IMR-90 (cell line): ENCODE measurements around the gene PALM. TPM values are rescaled to one million over a fixed set of nuclear protein-coding genes. Genes with fewer than 3 reads are reported as not detected.
A peak's percentile ranks its signal among the peaks of the same experiment; 100 is the strongest.

Experiments used
- ATAC-seq: fragments of 200-7000 bp; cut with Tn5 transposase; 2 replicates; pipeline ENCODE4 v1.9.1; 2020; ENCODE audit warnings: low read depth, mild to moderate bottlenecking, moderate library complexity
- BruUV-seq: library from RNA; stranded (reverse); fragments of 400-500 nt; replicated peaks from 2 replicates; lab custom pipeline; 2021; lab: Mats Ljungman, UMichigan
- CTCF ChIA-PET: fragments of 300-600 bp; formaldehyde crosslinking; extraction: SDS; loops from one replicate; lab custom pipeline; 2021; ENCODE audit warnings: antibody characterized with exemption; lab: Yijun Ruan, JAX
- POLR2A ChIA-PET: fragments of 300-600 bp; sonication (Branson Sonifier 250); formaldehyde crosslinking; loops from one replicate; lab custom pipeline; 2022; ENCODE audit warnings: antibody characterized with exemption; ENCODE audit not compliant: unreplicated experiment; lab: Charles Lee
- DNase-seq: peaks from one replicate; pipeline ENCODE4 v3.0.0; 2013
- H2AFZ ChIP-seq: replicated peaks from 2 replicates; pipeline ENCODE3; 2013; ENCODE audit warnings: low read length, mild to moderate bottlenecking; ENCODE audit not compliant: poor library complexity
- H2AK5ac ChIP-seq: 2 replicates; pipeline ENCODE4 v1.6.1; 2013; ENCODE audit warnings: low read depth, low read length, inconsistent platforms
- H2AK9ac ChIP-seq: replicated peaks from 2 replicates; pipeline ENCODE3; 2013; ENCODE audit warnings: mild to moderate bottlenecking, low read depth, low read length, moderate library complexity; ENCODE audit not compliant: poor library complexity
- H2BK120ac ChIP-seq: 2 replicates; pipeline ENCODE4 v1.6.1; 2013; ENCODE audit warnings: low read depth, low read length, inconsistent platforms
- H2BK15ac ChIP-seq: 3 replicates; pipeline ENCODE4 v1.6.1; 2013; ENCODE audit warnings: low read depth, low read length, inconsistent platforms
- H2BK20ac ChIP-seq: 2 replicates; pipeline ENCODE4 v1.6.1; 2013; ENCODE audit warnings: low read depth, mild to moderate bottlenecking, inconsistent platforms, low read length, moderate library complexity
- H2BK5ac ChIP-seq: 2 replicates; pipeline ENCODE4 v1.6.1; 2013; ENCODE audit warnings: mild to moderate bottlenecking, low read depth, low read length, inconsistent platforms; ENCODE audit not compliant: poor library complexity, severe bottlenecking
- H3K14ac ChIP-seq: replicated peaks from 2 replicates; pipeline ENCODE4 v1.6.1; 2013; ENCODE audit warnings: low read depth, low read length, inconsistent platforms
- H3K18ac ChIP-seq: 2 replicates; pipeline ENCODE4 v1.6.1; 2013; ENCODE audit warnings: low read depth, low read length, control low read depth
- H3K23ac ChIP-seq: 2 replicates; pipeline ENCODE4 v1.6.1; 2013; ENCODE audit warnings: low read depth, low read length, inconsistent platforms
- H3K27ac ChIP-seq: 2 replicates; pipeline ENCODE4 v1.5.1; 2013; ENCODE audit warnings: mild to moderate bottlenecking, control low read depth, low read length; ENCODE audit not compliant: insufficient read depth
- H3K27me3 ChIP-seq: 2 replicates; pipeline ENCODE4 v1.6.1; 2013; ENCODE audit warnings: low read length; ENCODE audit not compliant: control insufficient read depth, insufficient read depth
- H3K36me3 ChIP-seq: 2 replicates; pipeline ENCODE4 v1.6.1; 2013; ENCODE audit warnings: low read length, mixed read lengths; ENCODE audit not compliant: control insufficient read depth, insufficient read depth
- H3K4ac ChIP-seq: 2 replicates; pipeline ENCODE4 v1.6.1; 2013; ENCODE audit warnings: low read depth, low read length, inconsistent platforms
- H3K4me1 ChIP-seq: 2 replicates; pipeline ENCODE4 v1.6.1; 2013; ENCODE audit warnings: low read length, mixed read lengths; ENCODE audit not compliant: control insufficient read depth, insufficient read depth
- H3K4me2 ChIP-seq: 2 replicates; pipeline ENCODE4 v1.6.1; 2013; ENCODE audit warnings: low read depth, mild to moderate bottlenecking, control low read depth, low read length, moderate library complexity
- H3K4me3 ChIP-seq: 2 replicates; pipeline ENCODE4 v1.5.1; 2013; ENCODE audit warnings: low read depth, mild to moderate bottlenecking, control low read depth, low read length, moderate library complexity; ENCODE audit not compliant: insufficient read depth
- H3K56ac ChIP-seq: 2 replicates; pipeline ENCODE4 v1.6.1; 2013; ENCODE audit warnings: low read length, inconsistent platforms; ENCODE audit not compliant: insufficient read depth; ENCODE audit errors: extremely low read depth
- H3K79me1 ChIP-seq, 2 experiments: 2 replicates each; pipeline ENCODE4 v1.6.1; 2013; ENCODE audit warnings: low read length in 2 of 2, inconsistent platforms in 1 of 2, low read depth in 1 of 2
- H3K9ac ChIP-seq: 2 replicates; pipeline ENCODE4 v1.6.1; 2013; ENCODE audit warnings: low read depth, low read length, control low read depth
- H3K9me1 ChIP-seq: 2 replicates; pipeline ENCODE4 v1.6.1; 2013; ENCODE audit warnings: low read length, inconsistent platforms; ENCODE audit not compliant: insufficient read depth
- H3K9me3 ChIP-seq: 2 replicates; pipeline ENCODE4 v1.6.1; 2013; ENCODE audit warnings: low read length; ENCODE audit not compliant: control insufficient read depth, insufficient read depth
- H4K20me1 ChIP-seq: 2 replicates; pipeline ENCODE4 v1.6.1; 2013; ENCODE audit warnings: low read length, inconsistent platforms; ENCODE audit not compliant: insufficient read depth
- H4K5ac ChIP-seq: 2 replicates; pipeline ENCODE4 v1.6.1; 2013; ENCODE audit warnings: mild to moderate bottlenecking, low read depth, low read length, control low read depth
- H4K8ac ChIP-seq, 2 experiments: 2 replicates each; pipeline ENCODE4 v1.6.1; 2013; ENCODE audit warnings: low read depth in 2 of 2, low read length in 2 of 2, control low read depth in 1 of 2, inconsistent platforms in 1 of 2
- H4K91ac ChIP-seq: 2 replicates; pipeline ENCODE4 v1.6.1; 2013; ENCODE audit warnings: low read depth, low read length, inconsistent platforms; ENCODE audit not compliant: insufficient read depth
- BHLHE40 ChIP-seq: fragments of 150-350 bp; IDR thresholded peaks from 2 replicates; pipeline ENCODE4 v1.6.1; 2016; ENCODE audit warnings: mild to moderate bottlenecking, low read depth, low read length
- CHD1 ChIP-seq: IDR thresholded peaks from 2 replicates; pipeline ENCODE4 v1.6.1; 2012; ENCODE audit warnings: low read depth, low read length, improper control_type of control experiment
- FOS ChIP-seq: fragments of 150-350 bp; IDR thresholded peaks from 2 replicates; pipeline ENCODE4 v1.6.1; 2016; ENCODE audit warnings: low read depth, low read length
- MAZ ChIP-seq: IDR thresholded peaks from 2 replicates; pipeline ENCODE4 v1.6.1; 2012; ENCODE audit warnings: low read depth, mild to moderate bottlenecking, low read length, improper control_type of control experiment, moderate library complexity, borderline replicate concordance
- MXI1 ChIP-seq: IDR thresholded peaks from 2 replicates; pipeline ENCODE4 v1.6.1; 2012; ENCODE audit warnings: low read depth, mild to moderate bottlenecking, low read length, moderate library complexity, borderline replicate concordance
- NFE2L2 ChIP-seq: fragments of 150-350 bp; IDR thresholded peaks from 2 replicates; pipeline ENCODE4 v1.6.1; 2016; ENCODE audit warnings: low read depth, mild to moderate bottlenecking, low read length
- POLR2A ChIP-seq: IDR thresholded peaks from 2 replicates; pipeline ENCODE4 v1.6.1; 2012; ENCODE audit warnings: mild to moderate bottlenecking, low read depth, low read length
- RAD21 ChIP-seq: IDR thresholded peaks from 2 replicates; pipeline ENCODE4 v1.6.1; 2012; ENCODE audit warnings: low read length, improper control_type of control experiment
- RCOR1 ChIP-seq: IDR thresholded peaks from 2 replicates; pipeline ENCODE4 v1.6.1; 2012; ENCODE audit warnings: mild to moderate bottlenecking, low read length, improper control_type of control experiment; ENCODE audit not compliant: insufficient replicate concordance
- RFX5 ChIP-seq: IDR thresholded peaks from 2 replicates; pipeline ENCODE4 v1.8.0; 2012; ENCODE audit warnings: low read depth, mild to moderate bottlenecking, low read length, moderate library complexity
- SMC3 ChIP-seq: fragments of 150-350 bp; IDR thresholded peaks from 2 replicates; pipeline ENCODE4 v1.6.1; 2016; ENCODE audit warnings: low read depth, mild to moderate bottlenecking, antibody characterized with exemption, low read length, moderate library complexity
- WGBS, 2 experiments: methylation state at CpG; one replicate each; pipeline versions ENCODE4 v1.1.5 to v1.1.7; 2013; ENCODE audit warnings: missing lambda C conversion rate in 2 of 2; ENCODE audit not compliant: insufficient read length in 1 of 2; ENCODE audit errors: extremely low coverage in 2 of 2; 5-methylcytosine and 5-hydroxymethylcytosine counted together
- dilution Hi-C: fragments of 300-500 bp; cut with HindIII; formaldehyde crosslinking; loops from one replicate; pipeline ENCODE4 v1.14.3; 2018; ENCODE audit warnings: low sequenced_read_pairs; ENCODE audit not compliant: unreplicated experiment
- in situ Hi-C: fragments of 300-500 bp; cut with MboI; formaldehyde crosslinking; loops from 3 replicates; pipeline ENCODE4 v1.14.3; 2019; ENCODE audit warnings: low sequenced_read_pairs, inconsistent platforms, mixed read lengths
- intact Hi-C: fragments of 100-400 bp; cut with micrococcal nuclease; formaldehyde crosslinking; loops from 2 replicates; pipeline ENCODE4 v1.10.0; 2022
- polyA plus RNA-seq, 3 experiments: library from polyadenylated mRNA; depleted of rRNA; stranded (reverse); fragments of >200 nt; gene quantifications; 2 replicates each; pipeline ENCODE4 v1.2.3, GENCODE V29; 2012; ENCODE audit warnings: low replicate concordance in 1 of 3
- total RNA-seq: library from RNA; depleted of rRNA; stranded (reverse); fragments of >200 nt; gene quantifications from 2 replicates; pipeline ENCODE4 v1.2.3, GENCODE V29; 2012
- TF ChIP-seq, protein P1 (sequence below): conservative IDR thresholded peaks from 2 replicates; pipeline ENCODE4 v1.5.1; 2012; ENCODE audit warnings: mild to moderate bottlenecking, low read depth, low read length, improper control_type of control experiment
- TF ChIP-seq, protein P2 (sequence below): fragments of 150-350 bp; IDR thresholded peaks from 2 replicates; pipeline ENCODE4 v1.6.1; 2016; ENCODE audit warnings: low read depth, mild to moderate bottlenecking, low read length, moderate library complexity, borderline replicate concordance
- TF ChIP-seq, protein P3 (sequence below): fragments of 150-350 bp; IDR thresholded peaks from 2 replicates; pipeline ENCODE4 v1.6.1; 2017; ENCODE audit warnings: mild to moderate bottlenecking, antibody characterized with exemption, low read length, low read depth

PALM gene
- total and polyA plus RNA-seq, 2 of the 4 experiments (the other 2 are of a cell fraction), result 2.2 to 7.4 TPM

DNA sequence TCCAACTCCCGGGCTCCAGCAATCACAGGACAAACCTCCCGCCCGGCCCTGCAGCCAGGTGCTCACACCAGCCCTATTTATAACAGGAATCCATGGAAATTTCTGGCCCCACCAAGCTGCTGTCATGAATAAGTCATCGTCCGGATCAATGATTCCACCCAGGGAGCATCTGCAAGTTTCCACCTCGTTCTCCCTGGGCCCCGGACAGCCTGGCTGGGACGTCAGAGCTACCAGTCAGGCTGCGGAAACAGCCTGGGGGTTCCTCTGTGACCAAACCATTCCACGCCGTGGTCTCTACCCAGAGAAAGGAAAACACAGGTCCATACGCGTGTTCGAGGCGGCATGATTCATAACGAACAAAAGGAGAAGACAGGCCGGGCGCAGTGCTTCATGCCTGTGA is 67.8 kb downstream of the PALM start:
- Histone ChIP-seq H4K91ac (no peak overlapping the region), H3K18ac (no peak overlapping the region), H3K23ac (no peak overlapping the region), H2AK5ac (no peak overlapping the region), H3K9ac (no peak overlapping the region), H3K9me1 (peaks cover 8% of the 10 kb centered on the region), H3K4me2 (no peak overlapping the region), H3K79me1 (peaks cover 0 to 12% of the 10 kb centered on the region in 2 experiments; a peak in 2 of 4 replicates), H3K4me3 (no peak overlapping the region), H3K27ac (no peak overlapping the region), H3K36me3 (no peaks in the 10 kb centered on the region), H2BK20ac (no peak overlapping the region), H2BK15ac (no peak overlapping the region), H4K8ac (no peak overlapping the region), H2AK9ac (no peak overlapping the region), H4K20me1 (peaks cover 3% of the 10 kb centered on the region; the same call in 1 of the 2 replicates), H3K27me3 (no peaks in the 10 kb centered on the region), H2AFZ (peak overlapping the region; percentile 3), H3K4me1 (peaks cover 6% of the 10 kb centered on the region), H3K4ac (no peak overlapping the region), H2BK5ac (no peak overlapping the region), H3K14ac (no peak overlapping the region), H3K9me3 (no peaks in the 10 kb centered on the region), H3K56ac (no peak overlapping the region), H4K5ac (no peak overlapping the region), H2BK120ac (no peak overlapping the region)
- intact Hi-C loops (loop anchor here (5.0 kb wide), 1 partner anchor 206 kb away; the partner anchor contains the start of gene WDR18), dilution Hi-C loops (no loop called here), in situ Hi-C loops (loop anchor here (5.0 kb wide), 1 partner anchor 146 kb away; no protein-coding TSS in a partner anchor)
- DNase-seq (no peak), ATAC-seq (no peak)
- no TSS peak for BruUV-seq
- TF ChIP-seq POLR2A (no peak), SMC3 (no peak), NFE2L2 (no peak), RAD21 (no peak), CHD1 (no peak), BHLHE40 (no peak), FOS (no peak), MAZ (no peak), MXI1 (no peak), RCOR1 (no peak), RFX5 (no peak)
- TF ChIP-seq, protein P1, sequence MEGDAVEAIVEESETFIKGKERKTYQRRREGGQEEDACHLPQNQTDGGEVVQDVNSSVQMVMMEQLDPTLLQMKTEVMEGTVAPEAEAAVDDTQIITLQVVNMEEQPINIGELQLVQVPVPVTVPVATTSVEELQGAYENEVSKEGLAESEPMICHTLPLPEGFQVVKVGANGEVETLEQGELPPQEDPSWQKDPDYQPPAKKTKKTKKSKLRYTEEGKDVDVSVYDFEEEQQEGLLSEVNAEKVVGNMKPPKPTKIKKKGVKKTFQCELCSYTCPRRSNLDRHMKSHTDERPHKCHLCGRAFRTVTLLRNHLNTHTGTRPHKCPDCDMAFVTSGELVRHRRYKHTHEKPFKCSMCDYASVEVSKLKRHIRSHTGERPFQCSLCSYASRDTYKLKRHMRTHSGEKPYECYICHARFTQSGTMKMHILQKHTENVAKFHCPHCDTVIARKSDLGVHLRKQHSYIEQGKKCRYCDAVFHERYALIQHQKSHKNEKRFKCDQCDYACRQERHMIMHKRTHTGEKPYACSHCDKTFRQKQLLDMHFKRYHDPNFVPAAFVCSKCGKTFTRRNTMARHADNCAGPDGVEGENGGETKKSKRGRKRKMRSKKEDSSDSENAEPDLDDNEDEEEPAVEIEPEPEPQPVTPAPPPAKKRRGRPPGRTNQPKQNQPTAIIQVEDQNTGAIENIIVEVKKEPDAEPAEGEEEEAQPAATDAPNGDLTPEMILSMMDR, result no peak
- TF ChIP-seq, protein P2, sequence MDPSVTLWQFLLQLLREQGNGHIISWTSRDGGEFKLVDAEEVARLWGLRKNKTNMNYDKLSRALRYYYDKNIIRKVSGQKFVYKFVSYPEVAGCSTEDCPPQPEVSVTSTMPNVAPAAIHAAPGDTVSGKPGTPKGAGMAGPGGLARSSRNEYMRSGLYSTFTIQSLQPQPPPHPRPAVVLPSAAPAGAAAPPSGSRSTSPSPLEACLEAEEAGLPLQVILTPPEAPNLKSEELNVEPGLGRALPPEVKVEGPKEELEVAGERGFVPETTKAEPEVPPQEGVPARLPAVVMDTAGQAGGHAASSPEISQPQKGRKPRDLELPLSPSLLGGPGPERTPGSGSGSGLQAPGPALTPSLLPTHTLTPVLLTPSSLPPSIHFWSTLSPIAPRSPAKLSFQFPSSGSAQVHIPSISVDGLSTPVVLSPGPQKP, result no peak
- TF ChIP-seq, protein P3, sequence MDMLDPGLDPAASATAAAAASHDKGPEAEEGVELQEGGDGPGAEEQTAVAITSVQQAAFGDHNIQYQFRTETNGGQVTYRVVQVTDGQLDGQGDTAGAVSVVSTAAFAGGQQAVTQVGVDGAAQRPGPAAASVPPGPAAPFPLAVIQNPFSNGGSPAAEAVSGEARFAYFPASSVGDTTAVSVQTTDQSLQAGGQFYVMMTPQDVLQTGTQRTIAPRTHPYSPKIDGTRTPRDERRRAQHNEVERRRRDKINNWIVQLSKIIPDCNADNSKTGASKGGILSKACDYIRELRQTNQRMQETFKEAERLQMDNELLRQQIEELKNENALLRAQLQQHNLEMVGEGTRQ, result no peak
- ChIA-PET CTCF (no interaction called here), POLR2A (no interaction called here)
- WGBS, 2 experiments, result 81% methylated on average over 13 of the region's 18 CpGs; no CpG with 5 or more reads in 1 of the 2 experiments
